Measurements from ENCODE around the gene PI4K2B.
"Not testable (repeated sequence)": the region's sequence is repeated elsewhere in the genome, so short reads cannot be mapped to it uniquely, and the experiment has no call there.

PI4K2B gene

DNA sequence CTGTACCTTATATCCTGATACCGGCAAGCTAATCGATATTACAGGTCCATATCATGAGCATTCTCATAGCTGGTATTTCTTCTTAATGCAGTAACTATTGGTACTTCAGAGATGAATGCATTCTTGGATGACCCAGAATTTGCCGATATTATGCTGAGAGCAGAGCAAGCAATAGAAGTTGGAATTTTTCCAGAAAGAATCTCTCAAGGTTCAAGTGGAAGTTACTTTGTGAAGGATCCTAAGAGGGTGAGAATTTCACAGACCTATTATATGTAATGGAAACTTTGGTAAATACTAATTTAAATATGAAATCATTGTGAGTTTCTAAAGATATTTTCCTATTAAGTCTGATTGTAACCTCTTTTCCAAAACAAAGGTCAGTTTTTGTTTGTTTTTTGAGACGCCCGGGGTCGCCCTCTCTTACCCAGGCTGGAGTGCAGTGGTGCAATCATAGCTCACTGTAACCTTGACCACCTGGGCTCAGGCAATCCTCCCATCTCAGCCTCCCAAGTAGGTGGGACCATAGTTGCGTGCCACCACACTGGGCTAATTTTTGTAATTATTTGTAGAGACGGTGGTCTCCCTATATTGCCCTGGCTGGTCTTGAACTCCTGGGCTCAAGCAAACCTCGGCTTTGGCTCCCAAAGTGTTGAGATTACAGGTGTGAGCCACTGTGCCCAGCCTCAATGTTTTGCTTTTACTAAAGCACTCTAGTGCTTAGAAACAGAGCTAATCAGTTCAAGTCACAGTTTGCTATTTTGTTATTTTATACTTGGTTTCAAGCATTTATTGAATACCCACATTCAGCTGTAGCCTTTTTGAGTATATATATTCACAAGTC lies 18.6 kb downstream of the PI4K2B start:
- Histone ChIP-seq H3K27ac (no peak overlapping the region), H3K9ac (ENCODE audit: insufficient read length) (no peak overlapping the region), H3K4me3 (no peak overlapping the region), H3K9me3 (ENCODE audit: low read depth, low read length) (no peaks in the 10 kb centered on the region), H3K36me3 (ENCODE audit: insufficient read depth, low read length) (no peaks in the 10 kb centered on the region; the same call in 1 of the 2 replicates)
- no peak for DNase-seq (ENCODE audit: low read depth, low spot score)
- no peak for TF ChIP-seq POLR2AphosphoS5 (IDR thresholded peaks at IDR 0.05; ENCODE audit: borderline replicate concordance, low read depth, low read length)
- TF ChIP-seq FOXP2 (optimal IDR thresholded peaks at IDR 0.05; ENCODE audit: control extremely low read depth, extremely low read length, insufficient read depth): no peak
- TF ChIP-seq EZH2 (IDR thresholded peaks at IDR 0.05): no peak

- TF ChIP-seq FOXP2 (optimal IDR thresholded peaks at IDR 0.05; ENCODE audit: control extremely low read depth, extremely low read length, insufficient read depth): no peak
- TF ChIP-seq EZH2 (IDR thresholded peaks at IDR 0.05): no peak
- Histone ChIP-seq H3K9ac (ENCODE audit: insufficient read length) (no peak overlapping the region), H3K4me3 (no peak overlapping the region), H3K27ac (no peak overlapping the region), H3K36me3 (ENCODE audit: insufficient read depth, low read length) (no peaks in the 10 kb centered on the region; the same call in 1 of the 2 replicates), H3K9me3 (ENCODE audit: low read depth, low read length) (no peaks in the 10 kb centered on the region)
- no peak for DNase-seq (ENCODE audit: low read depth, low spot score)
Measured at GRCh38 chr4:25253071-25253445, 19.2 kb downstream of the PI4K2B start.

- H3K27ac ChIP-seq; DNase-seq (ENCODE audit: low read depth, low spot score); H3K4me3 ChIP-seq; H3K9ac ChIP-seq (ENCODE audit: insufficient read length); H3K36me3 ChIP-seq (ENCODE audit: insufficient read depth, low read length); H3K9me3 ChIP-seq (ENCODE audit: low read depth, low read length): not testable (repeated sequence)
Measured at GRCh38 chr4:25253786-25254185, 20.0 kb downstream of the PI4K2B start.

GRCh38 chr4:25258980-25259578 lies 25.2 kb downstream of the PI4K2B start:
- no peak for TF ChIP-seq POLR2AphosphoS5 (IDR thresholded peaks at IDR 0.05; ENCODE audit: borderline replicate concordance, low read depth, low read length)
- TF ChIP-seq FOXP2 (optimal IDR thresholded peaks at IDR 0.05; ENCODE audit: control extremely low read depth, extremely low read length, insufficient read depth): no peak
- TF ChIP-seq EZH2 (IDR thresholded peaks at IDR 0.05): no peak

GRCh38 chr4:25271866-25272265 lies 38.0 kb downstream of the PI4K2B start:
- Histone ChIP-seq H3K9ac (ENCODE audit: insufficient read length) (no peak overlapping the region), H3K27ac (no peak overlapping the region), H3K36me3 (ENCODE audit: insufficient read depth, low read length) (no peaks in the 10 kb centered on the region), H3K9me3 (ENCODE audit: low read depth, low read length) (no peaks in the 10 kb centered on the region), H3K4me3 (no peak overlapping the region)
- TF ChIP-seq FOXP2 (optimal IDR thresholded peaks at IDR 0.05; ENCODE audit: control extremely low read depth, extremely low read length, insufficient read depth): no peak
- TF ChIP-seq POLR2AphosphoS5 (IDR thresholded peaks at IDR 0.05; ENCODE audit: borderline replicate concordance, low read depth, low read length): no peak
- no peak for TF ChIP-seq EZH2 (IDR thresholded peaks at IDR 0.05)
- no peak for DNase-seq (ENCODE audit: low read depth, low spot score)

More at GRCh38 chr4:25258980-25259578, 25.2 kb downstream of the PI4K2B start:
- H3K4me3 ChIP-seq: no peak overlapping the region
- no peaks in the 10 kb centered on the region for H3K9me3 ChIP-seq (ENCODE audit: low read depth, low read length)
- no peak overlapping the region for H3K27ac ChIP-seq
- no peak overlapping the region for H3K9ac ChIP-seq (ENCODE audit: insufficient read length)
- DNase-seq (ENCODE audit: low read depth, low spot score): no peak
- no peaks in the 10 kb centered on the region; the same call in 1 of the 2 replicates for H3K36me3 ChIP-seq (ENCODE audit: insufficient read depth, low read length)

- H3K9ac ChIP-seq (ENCODE audit: insufficient read length): no peak overlapping the region
- H3K27ac ChIP-seq: no peak overlapping the region
- no peaks in the 10 kb centered on the region for H3K9me3 ChIP-seq (ENCODE audit: low read depth, low read length)
- H3K4me3 ChIP-seq: no peak overlapping the region
- H3K36me3 ChIP-seq (ENCODE audit: insufficient read depth, low read length): no peaks in the 10 kb centered on the region
- TF ChIP-seq EZH2 (IDR thresholded peaks at IDR 0.05) (no peak), FOXP2 (optimal IDR thresholded peaks at IDR 0.05; ENCODE audit: control extremely low read depth, extremely low read length, insufficient read depth) (no peak), POLR2AphosphoS5 (IDR thresholded peaks at IDR 0.05; ENCODE audit: borderline replicate concordance, low read depth, low read length) (no peak)
- no peak for DNase-seq (ENCODE audit: low read depth, low spot score)
Measured at GRCh38 chr4:25280210-25280609, 46.4 kb downstream of the PI4K2B start.

DNA sequence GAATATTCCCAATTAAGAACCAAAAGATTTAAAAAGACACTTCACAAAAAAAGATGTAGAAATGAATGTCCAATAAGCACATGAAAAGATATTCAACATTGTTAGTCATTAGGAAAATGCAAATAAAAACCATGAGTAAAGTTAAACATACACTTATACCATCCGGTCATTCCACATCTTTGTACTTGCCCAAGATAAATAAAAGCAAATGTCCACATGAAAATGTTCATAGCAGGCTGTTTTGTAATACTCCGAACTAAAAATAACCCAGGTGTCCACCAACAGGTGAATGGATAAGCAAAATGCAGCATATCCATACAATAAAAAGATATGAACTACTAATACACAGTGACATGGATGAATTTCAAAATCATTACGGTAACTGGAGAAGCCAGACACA lies 50.1 kb downstream of the PI4K2B start:
- Histone ChIP-seq H3K27ac (no peak overlapping the region), H3K4me3 (no peak overlapping the region), H3K36me3 (ENCODE audit: insufficient read depth, low read length) (no peaks in the 10 kb centered on the region), H3K9me3 (ENCODE audit: low read depth, low read length) (no peaks in the 10 kb centered on the region), H3K9ac (ENCODE audit: insufficient read length) (no peak overlapping the region)
- no peak for DNase-seq (ENCODE audit: low read depth, low spot score)
- TF ChIP-seq POLR2AphosphoS5 (IDR thresholded peaks at IDR 0.05; ENCODE audit: borderline replicate concordance, low read depth, low read length) (no peak), EZH2 (IDR thresholded peaks at IDR 0.05) (no peak), FOXP2 (optimal IDR thresholded peaks at IDR 0.05; ENCODE audit: control extremely low read depth, extremely low read length, insufficient read depth) (no peak)

GRCh38 chr4:25284466-25284865 lies 50.6 kb downstream of the PI4K2B start:
- no peaks in the 10 kb centered on the region for H3K36me3 ChIP-seq (ENCODE audit: insufficient read depth, low read length)
- no peaks in the 10 kb centered on the region for H3K9me3 ChIP-seq (ENCODE audit: low read depth, low read length)
- TF ChIP-seq EZH2 (IDR thresholded peaks at IDR 0.05) (no peak), POLR2AphosphoS5 (IDR thresholded peaks at IDR 0.05; ENCODE audit: borderline replicate concordance, low read depth, low read length) (no peak), FOXP2 (optimal IDR thresholded peaks at IDR 0.05; ENCODE audit: control extremely low read depth, extremely low read length, insufficient read depth) (no peak)
- no peak overlapping the region for H3K9ac ChIP-seq (ENCODE audit: insufficient read length)
- DNase-seq (ENCODE audit: low read depth, low spot score): no peak
- H3K4me3 ChIP-seq: no peak overlapping the region
- H3K27ac ChIP-seq: no peak overlapping the region

Data from SK-N-MC (cell line).